HCT116 (cell line): ENCODE results near the gene RTN4RL1.
"Not testable (repeated sequence)": the region's sequence is repeated elsewhere in the genome, so short reads cannot be mapped to it uniquely, and the experiment has no call there.

ENCODE experiments used
- CTCF ChIP-seq, 3 experiments: fragments of 200-600 bp in 1 of 3; sonication (generic) in 1 of 3; IDR thresholded peaks in 2 of 3; conservative IDR thresholded peaks in 1 of 3; 2 replicates each; pipeline ENCODE4 v1.5.1; 2012 to 2017; ENCODE audit warnings: low read depth in 2 of 3, low read length in 2 of 3, antibody characterized with exemption in 1 of 3, borderline replicate concordance in 1 of 3, control low read depth in 1 of 3, mild to moderate bottlenecking in 1 of 3, mixed read lengths in 1 of 3, mixed run types in 1 of 3, moderate library complexity in 1 of 3; ENCODE audit not compliant: insufficient read depth in 1 of 3
- MAX ChIP-seq: IDR thresholded peaks from 2 replicates; pipeline ENCODE4 v1.6.1; 2012
- REST ChIP-seq: IDR thresholded peaks from 2 replicates; pipeline ENCODE4 v1.6.1; 2012; ENCODE audit warnings: low read depth
- SRF ChIP-seq: IDR thresholded peaks from 2 replicates; pipeline ENCODE4 v1.6.1; 2012; ENCODE audit warnings: low read depth
- TCF7L2 ChIP-seq: IDR thresholded peaks from 2 replicates; pipeline ENCODE4 v1.7.0; 2011; ENCODE audit warnings: borderline replicate concordance, inconsistent platforms; ENCODE audit not compliant: insufficient read depth, insufficient read length; ENCODE audit errors: extremely low read depth

GRCh38 chr17:2013220-2013993 is 11.7 kb downstream of the RTN4RL1 start:
- TF ChIP-seq CTCF (IDR thresholded peaks at IDR 0.05 in 2 of 3, conservative IDR thresholded peaks at IDR 0.05 in 1 of 3; ENCODE audit: borderline replicate concordance in 1 of 3, insufficient read depth in 1 of 3, low read depth in 2 of 3, low read length in 2 of 3); MAX; TCF7L2; SRF; REST: not testable (repeated sequence)
